ENCODE results near the gene ZNF180. TPM values are rescaled to one million over a fixed set of nuclear protein-coding genes. Genes with fewer than 3 reads are reported as not detected.

The ZNF180 gene
- total and polyA plus RNA-seq, 3 donors from 2014 or later, result 4.7 to 8.9 (median 6.9) TPM

DNA sequence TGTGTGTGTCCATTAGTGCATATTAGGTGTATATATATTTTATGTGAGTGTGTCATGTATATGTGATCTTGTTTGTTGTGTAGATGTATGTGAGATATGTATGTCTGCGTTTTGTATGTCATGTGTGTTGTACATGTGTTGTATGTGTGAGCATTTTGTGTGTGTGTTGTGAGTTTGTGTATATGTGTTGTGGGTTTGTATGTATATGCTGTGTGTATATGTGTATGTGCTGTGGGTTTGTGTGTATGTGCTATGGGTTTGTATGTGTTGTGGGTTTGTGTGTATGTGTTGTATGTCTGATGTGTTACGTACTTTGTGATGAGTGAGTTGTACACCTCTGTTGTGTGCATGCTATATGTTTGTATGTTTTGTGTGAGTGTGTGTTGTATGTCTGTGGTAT is 21.0 kb upstream of the ZNF180 start:
- H3K27me3 ChIP-seq, result no peaks in the 10 kb centered on the region
- DNase-seq, result no peak
- WGBS, 2 donors, result 94 to 97% methylated on average over 2 of the region's 2 CpGs
- intact Hi-C loops (cut with DNase I; ENCODE audit: low total_unique reads), result no loop called here
- no peaks in the 10 kb centered on the region for H3K9me3 ChIP-seq
- TF ChIP-seq POLR2A (IDR thresholded peaks at IDR 0.05), result no peak
- no peak overlapping the region for H3K4me3 ChIP-seq
- H3K27ac ChIP-seq, result no peak overlapping the region
- no peaks in the 10 kb centered on the region for H3K4me1 ChIP-seq
- no peaks in the 10 kb centered on the region for H3K36me3 ChIP-seq (ENCODE audit: low read depth, missing control alignments)

DNA sequence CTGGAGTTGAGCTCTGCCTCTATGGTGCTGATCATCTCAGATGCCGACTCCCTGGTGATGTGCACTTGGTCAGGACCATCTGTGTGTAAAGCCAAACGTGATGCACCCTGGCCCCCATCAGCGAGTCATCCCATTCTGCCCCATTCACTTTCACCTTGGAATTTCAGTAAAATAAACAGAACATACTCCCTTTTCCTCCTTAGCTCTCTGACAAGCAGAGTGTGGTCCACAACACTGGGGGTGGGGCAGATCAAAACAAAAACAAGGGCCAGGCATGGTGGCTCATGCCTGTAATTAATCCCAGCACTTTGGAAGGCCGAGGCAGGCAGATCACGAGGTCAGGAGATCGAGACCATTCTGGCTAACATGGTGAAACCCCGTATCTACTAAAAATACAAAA is 16.8 kb upstream of the ZNF180 start:
- Histone ChIP-seq H3K4me1 (no peaks in the 10 kb centered on the region), H3K9me3 (no peaks in the 10 kb centered on the region), H3K4me3 (no peak overlapping the region), H3K36me3 (ENCODE audit: low read depth, missing control alignments) (no peaks in the 10 kb centered on the region), H3K27me3 (no peaks in the 10 kb centered on the region), H3K27ac (no peak overlapping the region)
- DNase-seq, result no peak
- intact Hi-C loops (cut with DNase I; ENCODE audit: low total_unique reads), result no loop called here
- TF ChIP-seq, protein P1, sequence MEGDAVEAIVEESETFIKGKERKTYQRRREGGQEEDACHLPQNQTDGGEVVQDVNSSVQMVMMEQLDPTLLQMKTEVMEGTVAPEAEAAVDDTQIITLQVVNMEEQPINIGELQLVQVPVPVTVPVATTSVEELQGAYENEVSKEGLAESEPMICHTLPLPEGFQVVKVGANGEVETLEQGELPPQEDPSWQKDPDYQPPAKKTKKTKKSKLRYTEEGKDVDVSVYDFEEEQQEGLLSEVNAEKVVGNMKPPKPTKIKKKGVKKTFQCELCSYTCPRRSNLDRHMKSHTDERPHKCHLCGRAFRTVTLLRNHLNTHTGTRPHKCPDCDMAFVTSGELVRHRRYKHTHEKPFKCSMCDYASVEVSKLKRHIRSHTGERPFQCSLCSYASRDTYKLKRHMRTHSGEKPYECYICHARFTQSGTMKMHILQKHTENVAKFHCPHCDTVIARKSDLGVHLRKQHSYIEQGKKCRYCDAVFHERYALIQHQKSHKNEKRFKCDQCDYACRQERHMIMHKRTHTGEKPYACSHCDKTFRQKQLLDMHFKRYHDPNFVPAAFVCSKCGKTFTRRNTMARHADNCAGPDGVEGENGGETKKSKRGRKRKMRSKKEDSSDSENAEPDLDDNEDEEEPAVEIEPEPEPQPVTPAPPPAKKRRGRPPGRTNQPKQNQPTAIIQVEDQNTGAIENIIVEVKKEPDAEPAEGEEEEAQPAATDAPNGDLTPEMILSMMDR (IDR thresholded peaks at IDR 0.05), result no peak
- TF ChIP-seq POLR2A (IDR thresholded peaks at IDR 0.05), result no peak
- 75 to 76% methylated on average over 7 of the region's 7 CpGs for WGBS, 2 donors

DNA sequence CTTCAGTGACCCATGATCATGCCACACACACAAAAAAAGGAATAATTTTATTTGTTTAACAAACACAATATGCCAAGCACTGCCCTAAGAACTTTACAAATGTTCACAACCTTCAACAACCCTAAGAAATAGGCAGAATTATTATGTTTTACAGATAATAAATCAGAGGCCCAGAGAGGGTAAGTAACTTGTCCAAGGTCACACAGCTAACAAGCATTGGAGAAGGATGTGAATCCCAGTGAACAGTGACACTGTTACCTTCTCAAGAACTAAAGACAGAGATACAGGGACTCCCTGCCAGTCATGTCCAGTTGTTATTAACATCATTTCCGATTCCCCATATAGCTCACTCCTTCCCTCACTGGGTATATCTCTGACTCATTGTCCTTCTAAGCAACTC is 15.6 kb upstream of the ZNF180 start:
- Histone ChIP-seq H3K4me1 (no peaks in the 10 kb centered on the region), H3K4me3 (no peak overlapping the region), H3K9me3 (no peaks in the 10 kb centered on the region), H3K27me3 (no peaks in the 10 kb centered on the region), H3K27ac (no peak overlapping the region), H3K36me3 (ENCODE audit: low read depth, missing control alignments) (no peaks in the 10 kb centered on the region)
- intact Hi-C loops (cut with DNase I; ENCODE audit: low total_unique reads), result no loop called here
- 96 to 100% methylated on average over 1 of the region's 1 CpG for WGBS, 2 donors
- TF ChIP-seq, protein P1 (IDR thresholded peaks at IDR 0.05), result no peak
- TF ChIP-seq POLR2A (IDR thresholded peaks at IDR 0.05), result no peak
- no peak for DNase-seq

DNA sequence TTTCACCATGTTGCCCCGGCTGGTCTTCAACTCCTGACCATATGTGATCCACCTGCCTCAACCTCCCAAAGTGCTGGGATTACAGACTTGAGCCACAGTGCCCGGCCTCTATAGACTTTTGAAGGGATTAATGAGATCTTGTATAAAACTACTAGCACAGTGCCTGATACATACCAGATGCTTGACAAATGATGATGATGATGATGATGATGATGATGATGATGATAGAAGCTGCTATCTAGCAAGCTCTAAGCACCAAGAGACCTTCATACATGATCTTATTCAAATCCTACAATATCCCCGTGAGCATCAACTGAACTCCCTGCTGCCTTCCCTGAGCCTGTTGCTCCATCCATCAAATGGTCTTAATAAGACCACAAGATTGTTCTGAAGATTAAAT is 14.7 kb upstream of the ZNF180 start:
- Histone ChIP-seq H3K4me1 (no peaks in the 10 kb centered on the region), H3K27ac (no peak overlapping the region), H3K4me3 (no peak overlapping the region), H3K36me3 (ENCODE audit: low read depth, missing control alignments) (no peaks in the 10 kb centered on the region), H3K27me3 (no peaks in the 10 kb centered on the region), H3K9me3 (no peaks in the 10 kb centered on the region)
- DNase-seq, result no peak
- WGBS, 2 donors, result 81 to 90% methylated on average over 3 of the region's 3 CpGs
- intact Hi-C loops (cut with DNase I; ENCODE audit: low total_unique reads), result no loop called here
- TF ChIP-seq, protein P1 (IDR thresholded peaks at IDR 0.05), result no peak
- TF ChIP-seq POLR2A (IDR thresholded peaks at IDR 0.05), result no peak

DNA sequence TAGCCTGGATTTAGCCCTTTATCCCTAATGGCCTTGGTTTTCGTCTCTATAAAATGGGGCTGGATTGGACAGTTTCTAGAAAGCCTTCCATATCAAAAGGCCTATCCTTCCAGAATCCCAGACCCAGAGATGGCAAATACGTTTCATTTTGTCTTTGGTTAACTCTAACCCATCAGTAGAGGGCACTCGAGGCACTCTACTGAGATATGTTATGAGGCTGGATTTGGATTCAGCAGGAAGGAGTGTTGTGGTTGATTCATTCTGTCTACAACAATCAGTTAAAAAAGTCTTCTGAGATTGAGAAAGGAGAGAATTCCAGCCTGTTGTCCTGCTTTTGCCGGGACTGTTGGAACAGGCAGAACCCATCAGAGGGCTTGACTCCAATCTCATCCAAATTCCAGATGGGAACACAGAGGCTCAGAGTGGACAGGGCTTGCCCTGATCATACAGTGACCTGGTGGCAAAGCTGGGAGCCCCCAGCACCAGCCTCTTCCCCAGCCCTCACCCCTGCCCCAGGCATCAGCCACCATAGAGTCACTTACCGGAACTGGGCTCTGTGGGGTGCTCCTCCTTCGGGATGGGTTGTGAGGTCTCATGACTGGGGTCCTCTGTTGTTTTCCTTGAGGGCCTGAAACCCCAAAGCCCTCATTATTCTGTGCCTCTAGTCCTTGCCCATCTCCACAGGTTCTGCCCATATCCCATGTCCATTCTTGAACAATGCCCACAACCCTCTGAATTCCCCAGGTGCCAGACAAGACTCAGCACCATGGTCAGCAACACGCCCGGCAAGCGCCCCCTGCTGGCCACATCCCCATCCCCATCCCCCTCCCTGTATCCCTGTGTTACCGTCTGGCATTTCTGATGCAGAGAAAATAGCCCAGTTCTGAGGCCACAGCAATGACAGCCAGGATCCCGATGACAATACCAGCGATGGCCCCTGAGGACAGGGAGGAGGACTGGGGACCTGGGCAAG is 12.3 kb upstream of the ZNF180 start:
- peak; percentile 74 for DNase-seq
- H3K9me3 ChIP-seq, result no peaks in the 10 kb centered on the region
- no peaks in the 10 kb centered on the region for H3K27me3 ChIP-seq
- H3K36me3 ChIP-seq (ENCODE audit: low read depth, missing control alignments), result no peaks in the 10 kb centered on the region
- TF ChIP-seq POLR2A (IDR thresholded peaks at IDR 0.05), result no peak
- TF ChIP-seq, protein P1 (IDR thresholded peaks at IDR 0.05), result peak in 2 of 3 experiments; percentile 29 to 51
- 35 to 37% methylated on average over 11 to 12 of the region's 12 CpGs for WGBS, 2 donors
- H3K4me3 ChIP-seq, result no peak overlapping the region
- H3K27ac ChIP-seq, result no peak overlapping the region
- H3K4me1 ChIP-seq, result no peaks in the 10 kb centered on the region
- intact Hi-C loops (cut with DNase I; ENCODE audit: low total_unique reads), result no loop called here
